ENCODE measurements around the gene FAM50A. TPM values are rescaled to one million over a fixed set of nuclear protein-coding genes. Genes with fewer than 3 reads are reported as not detected.

Gene FAM50A
- polyA plus RNA-seq, 3 donors = 51.3 to 58.1 (median 55.9) TPM

GRCh38 chrX:154463611-154464220 is 19.8 kb downstream of the FAM50A start:
- no peak for DNase-seq (ENCODE audit: low read depth in 3 of 3, low spot score in 2 of 3)

- no peak for DNase-seq (ENCODE audit: low read depth in 3 of 3, low spot score in 2 of 3)
Observed at GRCh38 chrX:154464806-154465365, 20.9 kb downstream of the FAM50A start.

- DNase-seq (ENCODE audit: low read depth in 3 of 3, low spot score in 2 of 3) = no peak
Observed at GRCh38 chrX:154465601-154466000, 21.7 kb downstream of the FAM50A start.

GRCh38 chrX:154466036-154466435 is 22.1 kb downstream of the FAM50A start:
- DNase-seq (ENCODE audit: low read depth in 3 of 3, low spot score in 2 of 3) = no peak

- no peak for DNase-seq (ENCODE audit: low read depth in 3 of 3, low spot score in 2 of 3)
Observed at GRCh38 chrX:154466907-154467306, 23.0 kb downstream of the FAM50A start.

DNA sequence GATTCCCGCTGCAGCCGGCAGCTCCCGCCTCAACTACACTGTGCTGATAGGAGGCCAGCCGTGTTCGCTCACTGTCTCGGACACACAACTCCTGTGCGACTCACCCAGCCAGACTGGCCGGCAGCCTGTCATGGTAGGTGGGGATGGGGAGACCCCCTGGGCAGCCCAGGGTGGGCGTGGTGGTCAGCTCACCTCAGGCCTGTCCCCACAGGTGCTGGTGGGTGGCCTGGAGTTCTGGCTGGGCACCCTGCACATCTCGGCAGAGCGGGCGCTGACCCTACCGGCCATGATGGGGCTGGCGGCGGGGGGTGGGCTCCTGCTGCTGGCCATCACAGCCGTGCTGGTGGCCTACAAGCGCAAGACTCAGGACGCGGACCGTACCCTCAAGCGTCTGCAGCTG is 23.6 kb downstream of the FAM50A start:
- DNase-seq (ENCODE audit: low read depth in 3 of 3, low spot score in 2 of 3) = no peak

DNA sequence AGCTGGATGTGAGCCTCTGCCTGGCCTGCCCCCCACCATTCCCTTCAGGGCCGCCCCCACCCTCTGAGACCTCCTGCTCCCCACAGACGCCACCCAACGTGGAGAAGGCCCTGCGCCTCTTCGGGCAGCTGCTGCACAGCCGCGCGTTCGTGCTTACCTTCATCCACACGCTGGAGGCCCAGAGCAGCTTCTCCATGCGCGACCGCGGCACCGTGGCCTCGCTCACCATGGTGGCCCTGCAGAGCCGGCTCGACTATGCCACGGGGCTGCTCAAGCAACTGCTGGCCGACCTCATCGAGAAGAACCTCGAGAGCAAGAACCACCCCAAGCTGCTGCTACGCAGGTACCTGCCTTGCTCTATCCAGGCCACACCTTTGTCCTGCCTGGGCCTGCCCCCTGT is 24.3 kb downstream of the FAM50A start:
- no peak for DNase-seq (ENCODE audit: low read depth in 3 of 3, low spot score in 2 of 3)

GRCh38 chrX:154469114-154469513 is 25.2 kb downstream of the FAM50A start:
- no peak for DNase-seq (ENCODE audit: low read depth in 3 of 3, low spot score in 2 of 3)

DNA sequence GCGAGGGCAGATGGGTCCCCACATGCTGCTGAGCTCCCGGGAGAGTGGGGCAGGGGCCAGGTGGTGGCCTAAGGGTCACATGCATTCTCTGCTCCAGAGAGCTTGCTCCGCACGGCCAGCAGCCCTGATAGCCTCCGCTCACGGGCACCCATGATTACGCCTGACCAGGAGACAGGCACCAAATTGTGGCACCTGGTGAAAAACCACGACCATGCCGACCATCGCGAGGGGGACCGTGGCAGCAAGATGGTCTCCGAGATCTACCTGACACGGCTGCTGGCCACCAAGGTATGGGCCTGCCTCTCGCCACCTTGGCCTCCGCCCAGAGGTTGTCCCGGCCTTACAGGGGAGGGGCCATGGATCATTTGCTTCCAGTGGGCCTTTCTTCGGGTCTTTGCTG is 25.9 kb downstream of the FAM50A start:
- no peak for DNase-seq (ENCODE audit: low read depth in 3 of 3, low spot score in 2 of 3)

GRCh38 chrX:154470434-154470833 is 26.5 kb downstream of the FAM50A start:
- no peak for DNase-seq (ENCODE audit: low read depth in 3 of 3, low spot score in 2 of 3)

GRCh38 chrX:154470914-154471568 is 27.1 kb downstream of the FAM50A start:
- DNase-seq (ENCODE audit: low read depth in 3 of 3, low spot score in 2 of 3) = no peak

- no peak for DNase-seq (ENCODE audit: low read depth in 3 of 3, low spot score in 2 of 3)
Observed at GRCh38 chrX:154471839-154472684, 28.1 kb downstream of the FAM50A start.

DNA sequence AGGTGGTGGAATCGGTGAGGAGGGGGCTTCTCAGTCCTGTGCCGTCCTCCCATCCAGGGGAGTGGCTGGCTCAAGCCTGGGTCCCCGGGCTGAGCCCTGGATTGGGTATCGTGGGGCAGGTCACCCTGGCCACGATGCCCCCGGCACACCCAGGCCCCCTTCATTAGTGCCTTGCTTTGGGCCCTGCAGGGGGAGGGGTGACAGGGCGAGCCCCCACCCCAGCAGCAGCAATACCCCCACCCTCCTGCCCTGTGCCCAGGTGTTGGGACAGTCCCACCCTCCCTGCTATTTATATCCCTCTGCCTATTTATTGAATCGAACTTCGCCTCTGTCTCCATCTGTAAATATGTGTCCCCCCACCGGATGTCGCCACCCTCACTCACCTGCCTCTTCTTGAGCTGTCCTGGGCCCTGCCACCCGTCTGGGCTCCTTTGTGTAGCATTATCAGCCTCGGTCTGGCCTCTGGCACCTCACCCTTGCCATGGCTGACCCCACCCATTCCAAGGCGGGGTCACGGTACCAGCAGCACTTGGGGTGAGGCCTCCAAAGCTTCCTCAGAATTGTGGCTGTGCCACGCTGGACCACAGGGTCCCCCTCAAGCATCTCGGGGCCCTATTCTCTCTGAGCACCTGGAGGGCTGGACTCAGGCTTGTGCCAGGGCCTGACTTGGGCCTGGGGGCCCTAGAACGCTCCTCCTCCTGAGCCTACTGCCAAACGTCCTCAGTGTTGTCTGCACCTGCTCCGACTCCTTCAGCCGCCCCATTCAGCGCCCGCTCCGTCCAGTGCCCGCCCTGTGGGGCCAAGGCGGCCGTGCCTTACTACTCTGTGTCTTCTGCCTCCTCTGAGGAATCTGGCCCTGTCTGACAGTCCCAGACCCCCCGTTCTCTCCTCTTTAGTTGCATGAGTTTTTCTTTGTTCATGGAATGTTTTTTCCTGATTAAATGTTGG is 29.0 kb downstream of the FAM50A start:
- DNase-seq (ENCODE audit: low read depth in 3 of 3, low spot score in 2 of 3) = no peak

GRCh38 chrX:154473683-154474082 is 29.7 kb downstream of the FAM50A start:
- no peak for DNase-seq (ENCODE audit: low read depth in 3 of 3, low spot score in 2 of 3)

GRCh38 chrX:154476821-154477220 is 32.9 kb downstream of the FAM50A start:
- DNase-seq (ENCODE audit: low read depth in 3 of 3, low spot score in 2 of 3) = no peak

DNA sequence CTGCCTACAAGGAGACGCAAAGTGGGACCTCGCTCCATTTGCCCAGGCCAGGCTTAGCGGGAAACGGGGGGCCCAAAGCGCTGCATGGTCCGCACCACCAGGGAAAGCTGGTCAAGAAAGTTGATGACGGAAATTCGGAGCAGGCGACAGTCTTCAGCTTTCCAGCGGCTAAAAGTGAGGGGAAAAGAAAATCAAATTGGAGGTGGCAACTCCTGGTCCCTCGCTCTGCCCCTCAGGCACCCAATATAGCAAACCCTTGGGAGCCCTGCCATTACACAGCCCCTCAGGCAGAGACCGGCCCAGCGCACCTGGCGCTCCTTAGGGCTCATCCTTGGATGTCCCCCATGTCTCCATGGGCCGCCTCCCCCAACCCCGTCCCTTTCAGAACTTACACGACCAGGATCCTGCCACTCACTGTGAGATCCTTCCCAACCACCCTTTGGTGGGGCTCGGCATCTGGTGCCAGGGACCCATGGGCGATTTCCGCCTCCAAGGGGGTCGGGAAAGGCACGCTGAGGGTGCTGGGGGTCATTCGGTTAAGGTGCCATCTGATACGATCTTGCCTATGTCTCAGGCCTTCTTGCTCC is 34.0 kb downstream of the FAM50A start:
- no peak for DNase-seq (ENCODE audit: low read depth in 3 of 3, low spot score in 2 of 3)

GRCh38 chrX:154478728-154479622 is 35.0 kb downstream of the FAM50A start, which contains the start of gene LAGE3:
Gene LAGE3, minus strand, starts transcription at chrX:154479281. Its CDS starts 366 bp downstream, at chrX:154478915.
- peak; percentile 43 to 68 (median 62) for DNase-seq (ENCODE audit: low read depth in 3 of 3, low spot score in 2 of 3)

- DNase-seq (ENCODE audit: low read depth in 3 of 3, low spot score in 2 of 3) = no peak
Observed at GRCh38 chrX:154481195-154481594, 37.3 kb downstream of the FAM50A start.
